BJ (cell line): ENCODE data around the gene FBXO17. TPM values are rescaled to one million over a fixed set of nuclear protein-coding genes. Genes with fewer than 3 reads are reported as not detected.
"Not testable (repeated sequence)": the region's sequence is repeated elsewhere in the genome, so short reads cannot be mapped to it uniquely, and the experiment has no call there.

Source experiments
- CTCF ChIA-PET: fragments of 350-600 bp; formaldehyde crosslinking; extraction: SDS; loops from one replicate; lab custom pipeline; 2021; ENCODE audit warnings: antibody characterized with exemption, inconsistent platforms; lab: Yijun Ruan, JAX
- POLR2A ChIA-PET: fragments of 300-600 bp; sonication (Branson Sonifier 250); formaldehyde crosslinking; extraction: SDS; loops from one replicate; lab custom pipeline; 2021; ENCODE audit warnings: antibody characterized with exemption; lab: Charles Lee
- DNase-seq: peaks from one replicate; pipeline ENCODE4 v3.0.0-alpha.2; 2011; ENCODE audit warnings: low read depth
- H3K27me3 ChIP-seq: 2 replicates; pipeline ENCODE4 v1.6.0; 2011; ENCODE audit warnings: low read length; ENCODE audit not compliant: control insufficient read depth, insufficient read depth
- H3K36me3 ChIP-seq: 2 replicates; pipeline ENCODE4 v1.5.1; 2011; ENCODE audit warnings: low read length; ENCODE audit not compliant: control insufficient read depth, insufficient read depth
- H3K4me3 ChIP-seq: 2 replicates; pipeline ENCODE4 v1.5.1; 2011; ENCODE audit warnings: low read depth, mild to moderate bottlenecking, control low read depth, low read length
- polyA plus RNA-seq: library from polyadenylated mRNA; depleted of rRNA; stranded (reverse); fragments of >200 nt; gene quantifications from 2 replicates; pipeline ENCODE4 v1.2.3, GENCODE V29; 2011
- TF ChIP-seq, protein P1 (sequence below): IDR thresholded peaks from 2 replicates; pipeline ENCODE4 v1.5.1; 2011; ENCODE audit warnings: low read depth, mild to moderate bottlenecking, control low read depth, inconsistent platforms, low read length, moderate library complexity; ENCODE audit not compliant: insufficient read depth

Gene FBXO17
- polyA plus RNA-seq, 1 experiment, result 19.5 TPM

DNA sequence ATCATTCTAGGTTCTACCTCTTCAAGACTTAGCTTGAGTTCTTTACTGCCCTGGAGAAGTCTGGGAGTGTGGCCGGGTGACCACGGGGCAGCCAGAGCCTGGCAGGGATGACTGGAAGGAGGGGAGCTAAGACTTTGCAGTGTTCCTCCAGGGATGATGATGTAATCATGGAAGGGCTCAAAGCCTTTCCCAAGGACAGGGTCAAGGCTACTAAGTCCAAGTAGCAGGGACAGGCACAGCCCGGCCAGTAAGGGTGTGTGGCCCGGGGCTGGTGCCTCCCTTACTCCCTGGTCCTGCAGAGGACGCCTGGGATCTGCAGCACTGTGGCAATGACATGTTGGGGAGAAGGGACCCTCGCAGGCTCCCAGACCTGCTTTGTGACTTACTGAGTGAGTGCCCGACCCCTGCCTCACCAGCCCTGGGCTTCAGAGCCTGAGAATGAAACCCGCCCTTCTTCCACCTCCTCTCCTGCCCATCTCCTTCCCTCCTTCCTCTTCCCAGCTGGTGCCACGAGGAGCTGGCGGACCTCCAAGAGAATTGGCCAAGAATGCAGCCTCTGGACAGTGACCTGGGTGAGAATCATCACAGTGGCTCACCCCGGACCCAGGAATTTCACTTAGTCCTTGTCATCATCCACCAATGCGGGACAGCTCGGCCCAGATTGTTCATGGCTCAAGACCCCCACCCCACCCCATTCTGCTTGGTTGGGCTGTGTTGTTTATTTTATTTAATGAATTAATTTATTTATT, 15.6 kb upstream of the FBXO17 start:
- POLR2A ChIA-PET, result no interaction called here
- no peaks in the 10 kb centered on the region for H3K27me3 ChIP-seq
- CTCF ChIA-PET, result interaction anchor here (0.6 to 1.3 kb wide), 2 partner anchors 45 to 61 kb away, joined by 3 read pairs; no protein-coding TSS in a partner anchor
- TF ChIP-seq, protein P1, sequence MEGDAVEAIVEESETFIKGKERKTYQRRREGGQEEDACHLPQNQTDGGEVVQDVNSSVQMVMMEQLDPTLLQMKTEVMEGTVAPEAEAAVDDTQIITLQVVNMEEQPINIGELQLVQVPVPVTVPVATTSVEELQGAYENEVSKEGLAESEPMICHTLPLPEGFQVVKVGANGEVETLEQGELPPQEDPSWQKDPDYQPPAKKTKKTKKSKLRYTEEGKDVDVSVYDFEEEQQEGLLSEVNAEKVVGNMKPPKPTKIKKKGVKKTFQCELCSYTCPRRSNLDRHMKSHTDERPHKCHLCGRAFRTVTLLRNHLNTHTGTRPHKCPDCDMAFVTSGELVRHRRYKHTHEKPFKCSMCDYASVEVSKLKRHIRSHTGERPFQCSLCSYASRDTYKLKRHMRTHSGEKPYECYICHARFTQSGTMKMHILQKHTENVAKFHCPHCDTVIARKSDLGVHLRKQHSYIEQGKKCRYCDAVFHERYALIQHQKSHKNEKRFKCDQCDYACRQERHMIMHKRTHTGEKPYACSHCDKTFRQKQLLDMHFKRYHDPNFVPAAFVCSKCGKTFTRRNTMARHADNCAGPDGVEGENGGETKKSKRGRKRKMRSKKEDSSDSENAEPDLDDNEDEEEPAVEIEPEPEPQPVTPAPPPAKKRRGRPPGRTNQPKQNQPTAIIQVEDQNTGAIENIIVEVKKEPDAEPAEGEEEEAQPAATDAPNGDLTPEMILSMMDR, result no peak
- no peak overlapping the region for H3K4me3 ChIP-seq
- no peak for DNase-seq
- no peaks in the 10 kb centered on the region for H3K36me3 ChIP-seq

DNA sequence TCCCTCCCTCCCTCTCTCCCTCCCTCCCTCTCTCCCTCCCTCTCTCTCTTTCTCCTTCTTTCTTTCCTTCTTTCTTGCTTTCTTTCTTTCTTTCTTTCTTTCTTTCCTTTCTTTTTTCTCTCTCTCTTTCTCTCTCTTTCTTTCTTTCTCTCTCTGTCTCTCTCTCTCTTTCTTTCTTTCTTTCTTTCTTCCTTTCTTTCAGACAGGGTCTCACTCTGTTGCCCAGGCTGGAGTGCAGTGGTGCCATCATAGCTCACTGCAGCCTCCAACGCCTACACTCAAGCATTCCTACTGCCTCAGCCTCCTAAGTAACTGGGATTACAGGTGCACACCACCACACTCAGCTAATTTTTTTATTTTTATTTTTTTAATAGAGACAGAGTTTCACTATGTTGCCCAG, 14.1 kb upstream of the FBXO17 start:
- POLR2A ChIA-PET, DNase-seq, H3K4me3 ChIP-seq, H3K27me3 ChIP-seq, H3K36me3 ChIP-seq: not testable (repeated sequence)
- CTCF ChIA-PET, result interaction anchor here (0.7 to 1.5 kb wide), 4 partner anchors 12 to 28 kb away, joined by 3 to 4 read pairs (median 3); partner anchors contain the start of gene FBXO17

DNA sequence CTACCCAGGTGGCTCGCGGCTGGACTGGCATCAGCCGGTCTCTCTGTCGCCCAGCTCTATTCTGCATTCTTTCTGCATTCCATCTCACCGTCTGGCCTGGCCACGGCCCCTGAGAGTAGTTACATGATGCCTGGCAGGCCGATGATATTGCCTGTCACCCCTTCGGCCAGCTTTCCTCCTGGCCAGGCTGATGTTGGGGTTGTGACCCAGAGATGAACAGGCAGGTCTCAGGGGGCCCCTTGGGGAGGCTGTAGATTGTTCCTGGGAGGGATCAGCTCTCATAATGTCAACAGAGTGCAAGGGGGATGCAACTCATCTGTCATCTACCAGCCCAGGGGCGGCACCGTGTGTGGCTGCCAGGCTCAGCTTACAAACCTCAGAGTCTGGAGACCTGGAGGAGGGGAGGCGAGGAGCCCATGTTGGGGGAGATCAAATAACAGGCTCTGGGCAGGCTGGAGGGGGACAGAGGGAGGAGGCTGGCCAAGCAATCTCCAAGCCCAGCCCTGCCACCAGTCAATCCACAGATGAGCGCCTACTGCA, 13.6 kb upstream of the FBXO17 start:
- Histone ChIP-seq H3K4me3 (no peak overlapping the region), H3K27me3 (peaks cover 3% of the 10 kb centered on the region; the same call in 1 of the 2 replicates), H3K36me3 (no peaks in the 10 kb centered on the region)
- TF ChIP-seq, protein P1, result no peak
- no peak for DNase-seq
- ChIA-PET CTCF (interaction anchor here (0.7 to 1.5 kb wide), 4 partner anchors 12 to 37 kb away, joined by 3 to 4 read pairs (median 3); partner anchors contain the start of gene FBXO17), POLR2A (interaction anchor here (0.5 kb wide), 1 partner anchor 600 kb away, joined by 23 read pairs; no protein-coding TSS in a partner anchor)

DNA sequence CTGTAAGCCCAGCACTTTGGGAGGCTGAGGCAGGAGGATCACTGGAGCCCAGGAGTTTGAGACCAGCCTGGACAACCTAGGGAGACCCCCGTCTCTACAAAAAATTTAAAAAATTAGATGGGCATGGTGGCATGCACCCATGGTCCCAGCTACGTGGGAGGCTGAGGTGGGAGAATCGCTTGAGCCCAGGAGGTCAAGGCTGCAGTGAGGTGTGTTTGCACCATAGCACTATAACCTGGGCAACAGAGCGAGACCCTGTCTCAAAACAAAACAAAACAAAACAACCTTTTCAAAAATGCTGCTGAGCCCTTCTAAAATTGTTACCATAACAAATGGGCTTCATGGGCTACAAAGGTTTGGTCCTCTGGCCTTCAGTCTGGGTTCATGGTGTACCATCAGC, 13.1 kb upstream of the FBXO17 start:
- CTCF ChIA-PET, result interaction anchor here (0.7 to 1.5 kb wide), 4 partner anchors 11 to 37 kb away, joined by 3 to 4 read pairs (median 3); partner anchors contain the start of gene FBXO17
- DNase-seq, result not testable (repeated sequence)
- POLR2A ChIA-PET, result interaction anchor here (0.5 kb wide), 1 partner anchor 599 kb away, joined by 23 read pairs; no protein-coding TSS in a partner anchor

DNA sequence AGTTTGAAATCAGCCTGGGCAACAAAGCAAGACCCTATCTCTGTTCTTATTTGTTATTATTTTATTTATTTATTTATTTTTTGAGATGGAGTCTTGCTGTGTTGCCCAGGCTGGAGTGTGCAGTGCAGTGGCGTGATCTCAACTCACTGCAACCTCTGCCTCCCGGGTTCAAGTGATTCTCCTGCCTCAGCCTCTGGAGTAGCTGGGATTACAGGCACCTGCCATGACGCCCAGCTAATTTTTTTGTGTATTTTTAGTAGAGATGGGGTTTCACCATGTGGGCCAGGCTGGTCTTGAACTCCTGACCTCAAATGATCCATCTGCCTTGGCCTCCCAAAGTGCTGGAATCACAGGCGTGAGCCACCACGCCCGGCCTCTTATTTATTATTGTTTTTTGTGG, 12.2 kb upstream of the FBXO17 start:
- POLR2A ChIA-PET, DNase-seq, H3K27me3 ChIP-seq, H3K4me3 ChIP-seq, H3K36me3 ChIP-seq: not testable (repeated sequence)
- CTCF ChIA-PET, result interaction anchor here (0.8 kb wide), 1 partner anchor 12 kb away, joined by 3 read pairs; the partner anchor contains the start of gene FBXO17

More for the DNA sequence above, 13.1 kb upstream of the FBXO17 start:
- H3K4me3 ChIP-seq, H3K27me3 ChIP-seq, H3K36me3 ChIP-seq: not testable (repeated sequence)

DNA sequence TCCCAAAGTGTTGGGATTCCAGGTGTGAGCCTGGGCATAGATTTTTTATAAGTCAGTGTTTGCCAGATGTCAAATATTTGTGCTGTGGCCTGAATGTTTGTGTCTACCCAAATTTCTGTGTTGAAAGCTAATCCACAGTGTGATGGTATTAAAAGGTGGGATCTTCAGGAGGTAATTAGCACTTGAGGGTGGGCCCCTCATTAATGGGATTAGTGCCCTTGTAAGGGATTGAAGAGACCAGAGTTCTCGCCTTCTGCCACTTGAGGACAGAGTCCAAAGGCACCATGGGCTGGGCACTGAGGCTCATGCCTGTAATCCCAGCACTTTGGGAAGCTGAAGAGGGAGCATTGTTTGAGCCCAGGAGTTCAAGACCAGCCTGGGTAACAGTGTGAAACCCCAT, 9.7 kb upstream of the FBXO17 start:
- no peak for DNase-seq
- H3K36me3 ChIP-seq, result no peaks in the 10 kb centered on the region
- peaks cover 3% of the 10 kb centered on the region; the same call in 1 of the 2 replicates for H3K27me3 ChIP-seq
- ChIA-PET POLR2A (no interaction called here), CTCF (interaction anchor here (0.9 to 1.1 kb wide), 2 partner anchors 9 to 11 kb away, joined by 3 read pairs; partner anchors contain the start of gene FBXO17)
- no peak overlapping the region for H3K4me3 ChIP-seq
- TF ChIP-seq, protein P1, result no peak
